GM15510 (cell line): Measurements from ENCODE around the gene PTPRN2.

ENCODE experiments used
- POLR2A ChIP-seq: IDR thresholded peaks from 3 replicates; pipeline ENCODE4 v1.6.1; 2011; ENCODE audit warnings: borderline replicate concordance; ENCODE audit not compliant: insufficient read length; ENCODE audit errors: extremely low read depth

Gene PTPRN2

GRCh38 chr7:158265743-158266080 lies 321.9 kb downstream of the PTPRN2 start:
- no peak for TF ChIP-seq POLR2A

DNA sequence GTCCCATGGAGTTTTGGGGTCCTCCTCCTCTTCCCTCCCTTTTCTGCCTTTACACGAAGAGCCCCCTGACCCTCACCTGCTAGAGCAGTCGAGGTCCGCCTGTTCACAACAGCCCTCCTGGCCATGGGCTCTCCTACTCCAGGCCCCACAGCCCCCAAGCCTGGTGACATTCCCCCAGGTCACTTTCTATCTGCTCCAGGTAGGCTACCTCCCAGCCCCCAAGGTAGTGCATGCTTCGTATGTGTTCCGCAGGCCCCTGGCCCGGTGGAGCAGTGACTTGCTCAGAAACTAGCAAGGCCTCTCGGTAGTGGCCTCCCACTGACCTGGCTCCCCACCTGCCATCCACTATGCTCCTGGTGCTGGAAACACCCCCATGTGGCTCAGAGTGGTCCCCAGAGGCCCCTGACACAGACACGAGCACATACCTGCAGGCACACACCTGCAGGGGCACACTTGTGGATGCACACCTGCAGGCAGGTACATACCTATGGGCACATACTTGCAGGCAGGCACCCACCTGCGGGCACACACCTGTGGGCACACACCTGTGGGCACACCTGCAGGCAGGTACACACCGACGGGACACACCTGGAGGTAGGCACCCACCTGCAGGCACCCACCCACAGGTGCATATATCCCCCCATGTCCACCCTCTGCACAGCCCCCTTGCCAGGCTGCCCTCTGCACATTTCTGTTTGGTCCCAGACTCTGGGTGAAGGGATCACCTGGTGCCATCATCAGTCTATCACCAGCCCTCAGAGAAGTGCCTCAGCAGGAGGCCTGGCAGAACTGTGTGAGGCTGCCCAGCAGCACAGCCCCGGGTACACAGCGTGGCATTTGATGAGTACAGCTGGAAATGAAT lies 322.5 kb downstream of the PTPRN2 start:
- TF ChIP-seq POLR2A = no peak

GRCh38 chr7:158263964-158264748 lies 323.5 kb downstream of the PTPRN2 start:
- TF ChIP-seq POLR2A = no peak

GRCh38 chr7:158263110-158263963 lies 324.3 kb downstream of the PTPRN2 start:
- no peak for TF ChIP-seq POLR2A

- no peak for TF ChIP-seq POLR2A
Measured at GRCh38 chr7:158262284-158263109, 325.1 kb downstream of the PTPRN2 start.

DNA sequence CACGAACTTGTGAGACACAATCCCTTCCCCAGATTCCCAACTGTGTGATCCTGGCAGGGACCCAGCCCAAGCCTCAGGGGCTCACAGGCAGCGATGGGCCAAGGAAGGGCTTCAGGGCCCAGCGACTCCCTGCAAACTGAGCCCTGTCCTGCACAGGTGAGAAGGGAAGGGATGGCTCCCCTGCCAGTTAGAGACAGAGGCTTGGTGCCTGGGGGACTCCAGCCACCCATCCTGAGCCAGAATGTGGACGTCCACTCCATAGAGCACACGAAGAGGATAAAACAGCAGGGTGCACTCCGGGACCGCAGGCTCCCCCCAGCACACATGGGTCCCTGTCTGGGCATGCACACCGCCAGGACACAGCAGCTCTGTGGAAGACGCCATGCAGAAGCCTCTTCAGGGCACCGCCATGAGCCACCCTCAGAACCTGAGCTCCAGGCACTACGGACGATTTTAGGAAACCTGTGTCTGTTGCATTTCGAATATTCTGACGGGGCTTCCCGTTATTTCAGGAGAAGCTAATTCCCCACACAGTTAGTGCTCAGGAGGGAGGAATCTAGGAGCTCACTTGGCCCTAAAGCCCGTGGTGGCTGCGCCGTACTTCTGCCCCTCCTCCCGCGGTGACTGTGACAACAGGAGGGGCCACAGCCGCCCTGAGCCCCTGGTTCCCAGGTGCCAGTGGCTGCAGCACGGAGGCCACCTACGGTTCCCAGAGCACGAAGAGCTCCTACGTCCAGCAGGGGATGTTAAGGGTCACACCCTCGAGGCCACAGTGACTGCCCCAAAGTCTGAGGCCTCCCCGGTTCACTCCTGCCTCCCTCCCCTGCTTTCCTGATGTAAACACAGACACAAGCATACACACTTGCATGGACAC lies 326.0 kb downstream of the PTPRN2 start:
- no peak for TF ChIP-seq POLR2A

DNA sequence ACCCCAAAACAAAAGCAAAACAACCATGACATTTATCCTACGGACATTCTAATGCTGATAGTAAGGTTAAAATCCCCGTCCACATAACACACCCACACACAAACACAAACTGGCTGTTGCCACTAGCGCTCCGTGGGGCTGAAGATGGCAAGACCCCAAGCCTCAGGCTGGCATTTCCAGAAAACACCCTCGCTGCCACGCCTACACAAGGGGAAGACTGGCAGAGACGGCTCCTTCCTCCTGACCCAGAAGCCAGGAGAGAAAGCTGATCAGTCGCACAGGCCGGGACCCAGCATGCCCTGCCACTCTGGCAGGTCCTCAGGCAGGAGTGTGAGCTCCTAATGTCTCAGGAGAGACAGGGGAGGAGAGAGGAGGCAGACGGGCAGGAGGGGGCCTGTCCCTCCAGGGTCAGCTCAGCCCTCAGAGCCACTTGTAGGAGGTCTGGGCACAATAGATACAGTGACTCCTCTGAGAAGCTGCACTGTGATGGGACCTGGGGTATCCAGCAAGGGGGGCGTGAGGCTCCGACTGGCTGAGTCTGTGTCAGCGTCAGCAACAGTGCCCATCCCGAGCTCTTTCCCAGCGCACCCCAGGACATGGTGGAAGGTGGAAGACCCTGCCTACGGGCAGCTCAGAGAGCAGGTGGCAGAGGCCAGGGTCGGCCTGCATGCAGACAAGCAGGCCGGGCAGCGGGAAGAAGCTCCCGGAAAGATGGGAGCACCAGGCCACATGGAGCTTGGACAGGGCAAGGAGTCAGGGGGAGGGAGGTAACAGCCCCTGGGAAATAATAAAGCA lies 326.9 kb downstream of the PTPRN2 start:
- TF ChIP-seq POLR2A = no peak

GRCh38 chr7:158259671-158260418 lies 327.8 kb downstream of the PTPRN2 start:
- TF ChIP-seq POLR2A = no peak

GRCh38 chr7:158259141-158259540 lies 328.5 kb downstream of the PTPRN2 start:
- TF ChIP-seq POLR2A = no peak

GRCh38 chr7:158258411-158259130 lies 329.1 kb downstream of the PTPRN2 start:
- TF ChIP-seq POLR2A = no peak
